Stomach (tissue), 4 donors: ENCODE measurements around the gene RXYLT1.

ENCODE experiments used
- EP300 ChIP-seq: sonication (generic); formaldehyde crosslinking; IDR thresholded peaks from one replicate; pipeline ENCODE4 v1.6.1; 2017; ENCODE audit warnings: antibody characterized with exemption
- TF ChIP-seq, protein P1 (sequence below), 7 experiments: fragments of 450-650 bp in 4 of 7; fragments of 200-600 bp in 3 of 7; sonication (generic) in 3 of 7; IDR thresholded peaks; one replicate each; pipeline ENCODE4 v1.5.1; 2016 to 2019; ENCODE audit warnings: antibody characterized with exemption in 7 of 7, control low read depth in 2 of 7, mild to moderate bottlenecking in 1 of 7

DNA sequence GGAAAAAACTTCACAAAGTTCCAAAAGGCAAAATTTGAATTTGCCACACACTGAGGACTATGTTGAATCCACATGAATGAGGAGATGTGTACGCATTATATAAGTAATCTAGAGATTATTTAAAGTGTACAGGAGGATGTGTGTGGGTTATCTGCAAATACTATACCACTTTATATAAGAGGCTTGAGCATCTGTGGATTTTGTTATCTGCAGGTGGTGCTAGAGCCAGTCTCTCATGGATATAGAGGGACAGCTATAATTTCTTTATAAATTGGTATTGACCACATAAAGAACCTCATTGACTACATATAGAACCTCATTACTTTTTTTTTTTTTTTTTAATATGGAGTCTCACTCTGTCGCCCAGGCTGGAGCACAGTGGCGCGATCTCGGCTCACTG, 32.2 kb upstream of the RXYLT1 start:
- TF ChIP-seq, protein P1, sequence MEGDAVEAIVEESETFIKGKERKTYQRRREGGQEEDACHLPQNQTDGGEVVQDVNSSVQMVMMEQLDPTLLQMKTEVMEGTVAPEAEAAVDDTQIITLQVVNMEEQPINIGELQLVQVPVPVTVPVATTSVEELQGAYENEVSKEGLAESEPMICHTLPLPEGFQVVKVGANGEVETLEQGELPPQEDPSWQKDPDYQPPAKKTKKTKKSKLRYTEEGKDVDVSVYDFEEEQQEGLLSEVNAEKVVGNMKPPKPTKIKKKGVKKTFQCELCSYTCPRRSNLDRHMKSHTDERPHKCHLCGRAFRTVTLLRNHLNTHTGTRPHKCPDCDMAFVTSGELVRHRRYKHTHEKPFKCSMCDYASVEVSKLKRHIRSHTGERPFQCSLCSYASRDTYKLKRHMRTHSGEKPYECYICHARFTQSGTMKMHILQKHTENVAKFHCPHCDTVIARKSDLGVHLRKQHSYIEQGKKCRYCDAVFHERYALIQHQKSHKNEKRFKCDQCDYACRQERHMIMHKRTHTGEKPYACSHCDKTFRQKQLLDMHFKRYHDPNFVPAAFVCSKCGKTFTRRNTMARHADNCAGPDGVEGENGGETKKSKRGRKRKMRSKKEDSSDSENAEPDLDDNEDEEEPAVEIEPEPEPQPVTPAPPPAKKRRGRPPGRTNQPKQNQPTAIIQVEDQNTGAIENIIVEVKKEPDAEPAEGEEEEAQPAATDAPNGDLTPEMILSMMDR (IDR thresholded peaks at IDR 0.05), result no peak
- no peak for TF ChIP-seq EP300
